ENCODE data around the gene CHURC1. TPM values are rescaled to one million over a fixed set of nuclear protein-coding genes. Genes with fewer than 3 reads are reported as not detected.

CHURC1 gene
- total and polyA plus RNA-seq, 2 of the 13 experiments (the other 11 are each of a cell fraction or from before 2014, with no cell fraction given), result 41.1 to 74.4 TPM

GRCh38 chr14:64929014-64929359 lies 14.7 kb downstream of the CHURC1 start (continued):
- TF ChIP-seq CTCF (CRISPR knock-in tag; IDR thresholded peaks at IDR 0.05), result no peak
- TF ChIP-seq ZBTB10 (CRISPR knock-in tag; IDR thresholded peaks at IDR 0.05; ENCODE audit: borderline replicate concordance), result no peak
- no peak for TF ChIP-seq SRF (IDR thresholded peaks at IDR 0.05; ENCODE audit: low read depth, low read length)

- H3K4me1 ChIP-seq (ENCODE audit: insufficient read depth, low read length), result peaks cover 33% of the 10 kb centered on the region
- no peaks in the 10 kb centered on the region for H3K27me3 ChIP-seq (ENCODE audit: control insufficient read depth in 1 of 2, insufficient read depth in 2 of 2, low read length in 2 of 2)
- no peak overlapping the region for H3K4me2 ChIP-seq (ENCODE audit: low read depth, low read length)
- no peak for DNase-seq (ENCODE audit: low spot score)
- WGBS (ENCODE audit: low lambda C conversion rate), result 95% methylated on average over 3 of the region's 3 CpGs
- BruUV-seq (replicated peaks), result no TSS peak
- no peak overlapping the region for H3K4me3 ChIP-seq (replicated peaks in 1 of 3; ENCODE audit: insufficient read depth in 1 of 3, low read depth in 2 of 3, low read length in 3 of 3)
- H4K20me1 ChIP-seq (ENCODE audit: insufficient read depth, low read length), result no peaks in the 10 kb centered on the region
- FAIRE-seq, result no peak
- ChIA-PET POLR2A (interaction anchor here (0.9 kb wide), 1 partner anchor 18 kb away, joined by 3 read pairs; no protein-coding TSS in a partner anchor), CTCF (ENCODE audit: low intra/inter-chr PET ratio, low total read pairs) (no interaction called here)
- H3K36me3 ChIP-seq (replicated peaks in 1 of 2; ENCODE audit: control insufficient read depth in 1 of 2, insufficient read depth in 2 of 2, low read length in 2 of 2), result peaks cover 14 to 41% of the 10 kb centered on the region in 2 experiments
- no peak overlapping the region for H3K9ac ChIP-seq (ENCODE audit: insufficient read depth, low read depth, low read length)
- intact Hi-C loops (cut with micrococcal nuclease; ENCODE audit: unreplicated experiment) (loop anchor here (10.0 kb wide), 1 partner anchor 225 kb away; the partner anchor contains the start of gene PLEKHG3), in situ Hi-C loops (cut with HindIII; ENCODE audit: extremely low pct_ligation_motif_present, low pct_unique_long_range_greater_than_20kb) (no loop called here)
- H3K79me2 ChIP-seq (ENCODE audit: insufficient read depth, low read length), result no peaks in the 10 kb centered on the region
- H2AFZ ChIP-seq (ENCODE audit: low read length), result no peak overlapping the region
- no peak for ATAC-seq
- no peak overlapping the region for H3K27ac ChIP-seq (ENCODE audit: extremely low read length, insufficient read depth, low read length)
- no peaks in the 10 kb centered on the region for H3K9me3 ChIP-seq (ENCODE audit: low read length)
- no peak for TF ChIP-seq ZNF841 (CRISPR knock-in tag; IDR thresholded peaks at IDR 0.05; ENCODE audit: borderline replicate concordance)
- no peak for TF ChIP-seq ZFYVE20 (CRISPR knock-in tag; IDR thresholded peaks at IDR 0.05; ENCODE audit: borderline replicate concordance, low read depth)
- no peak for TF ChIP-seq AFF4 (CRISPR knock-in tag; IDR thresholded peaks at IDR 0.05)
- TF ChIP-seq TERF1 (CRISPR knock-in tag; IDR thresholded peaks at IDR 0.05), result no peak
- TF ChIP-seq SPEN (CRISPR knock-in tag; IDR thresholded peaks at IDR 0.05; ENCODE audit: low read depth), result no peak
- TF ChIP-seq ZNF598 (CRISPR knock-in tag; IDR thresholded peaks at IDR 0.05; ENCODE audit: borderline replicate concordance), result no peak
- no peak for TF ChIP-seq ZNF780A (CRISPR knock-in tag; IDR thresholded peaks at IDR 0.05)
These were observed 16.0 kb downstream of the CHURC1 start for GRCh38 chr14:64930085-64930843.
